Activated CD4-positive, alpha-beta T cell treated with anti-CD3 and anti-CD28 coated beads, Interleukin-2, amount 50 U/mL, for 24 hours (primary cell): Measurements from ENCODE around the gene GTPBP1.

Source experiments
- DNase-seq, 2 donors: peaks; one replicate each; pipeline ENCODE4 v3.0.0-alpha.2; 2020; ENCODE audit warnings: low read depth in 1 of 2, low spot score in 1 of 2

GTPBP1 gene

DNA sequence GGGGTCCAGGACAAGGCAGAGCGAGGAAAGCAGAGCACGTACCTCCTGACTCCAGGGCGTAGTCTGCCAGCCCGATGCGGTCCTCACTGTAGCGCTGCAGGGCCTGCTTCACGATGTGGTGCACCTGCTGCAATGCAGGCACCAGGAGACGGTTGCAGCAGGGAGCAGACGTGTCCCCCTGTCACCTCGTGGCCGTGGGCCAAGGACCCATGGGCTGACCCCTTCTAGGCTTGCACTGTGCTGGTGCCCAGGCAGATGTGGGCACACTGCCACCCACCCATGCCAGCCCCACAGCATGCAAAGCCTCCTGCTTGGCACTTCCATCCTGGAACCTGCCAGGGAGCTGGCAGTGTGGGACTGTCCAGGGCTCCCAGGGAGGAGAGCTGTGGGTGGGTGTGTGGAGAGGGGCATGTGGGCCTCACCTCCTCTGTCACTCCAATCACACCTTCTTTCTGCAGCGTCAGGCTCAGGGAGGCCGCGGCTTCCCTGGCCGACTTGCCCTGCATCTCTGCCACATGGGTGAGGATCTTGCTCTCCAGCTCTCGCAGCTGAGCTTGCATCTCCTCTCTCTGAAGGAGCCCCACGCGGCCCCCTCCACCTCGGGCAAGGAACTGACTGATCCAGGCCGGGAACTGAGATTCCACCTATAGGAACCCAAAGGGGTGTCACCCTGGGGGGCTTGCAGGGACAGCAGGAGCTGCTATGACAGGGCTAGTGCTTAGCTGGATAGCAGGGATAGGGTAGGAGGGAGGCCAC is 33.7 kb downstream of the GTPBP1 start:
- DNase-seq, result no peak

- no peak for DNase-seq
Measured at GRCh38 chr22:38740116-38740723, 34.5 kb downstream of the GTPBP1 start.

DNA sequence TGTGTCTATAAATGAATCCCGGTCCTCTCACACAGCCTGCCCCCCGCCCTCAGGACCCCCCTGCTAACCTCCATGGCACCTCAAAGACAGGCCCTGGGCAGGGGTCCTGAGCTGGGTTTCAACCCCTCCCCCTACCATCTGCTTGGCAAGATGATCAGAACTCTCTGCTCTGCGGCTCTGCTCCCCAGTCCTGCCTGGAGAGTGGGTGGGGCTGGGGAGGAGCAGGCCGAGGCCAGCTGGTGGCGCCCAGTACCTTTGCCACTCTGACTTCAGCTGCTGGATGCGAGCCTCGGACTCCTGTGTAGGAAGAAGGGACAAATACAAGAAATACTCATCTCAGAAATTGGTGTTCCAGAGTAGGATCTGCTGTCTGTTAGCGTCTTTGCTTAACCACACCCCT is 35.0 kb downstream of the GTPBP1 start:
- DNase-seq, result no peak

GRCh38 chr22:38741166-38741565 is 35.4 kb downstream of the GTPBP1 start:
- no peak for DNase-seq

- DNase-seq, result no peak
Measured at GRCh38 chr22:38741576-38741975, 35.8 kb downstream of the GTPBP1 start.

DNA sequence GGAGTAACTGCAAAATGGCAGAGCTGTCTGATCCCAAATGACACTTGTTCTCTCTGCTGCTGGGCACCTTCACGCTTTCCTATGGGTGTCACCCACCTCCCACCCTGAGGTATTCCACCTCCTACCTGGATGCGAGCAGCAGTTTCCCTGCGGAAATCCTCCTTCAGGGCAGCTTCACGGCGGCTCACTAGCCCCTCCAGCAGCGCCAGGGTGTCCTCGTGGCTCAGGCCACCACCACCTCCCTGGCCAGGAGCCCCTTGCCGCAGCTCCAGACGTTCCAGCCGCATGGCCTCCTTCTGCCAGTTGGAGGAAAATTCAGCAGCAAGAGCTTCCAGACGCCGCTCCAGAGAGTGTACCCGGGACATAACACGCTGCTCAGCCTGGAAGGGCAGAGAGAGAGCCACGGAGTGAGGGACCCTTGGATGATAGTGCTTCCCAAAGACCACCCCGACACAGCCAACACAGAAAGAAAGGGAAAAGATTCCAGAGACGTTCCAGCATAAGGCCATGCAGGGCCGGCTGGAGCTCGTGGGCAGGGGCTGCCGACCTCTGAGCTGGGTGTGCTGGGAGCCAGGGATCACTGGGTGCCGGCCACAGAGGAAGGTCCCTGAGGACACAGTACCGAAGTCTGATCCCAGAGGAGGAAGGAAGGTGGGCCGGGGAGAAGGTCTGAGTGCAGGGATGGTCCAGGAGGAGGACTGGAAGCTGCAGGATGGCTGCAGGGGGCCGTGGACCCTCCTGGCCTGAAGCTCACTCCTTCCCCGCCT is 36.6 kb downstream of the GTPBP1 start:
- DNase-seq, result no peak

GRCh38 chr22:38744981-38745380 is 39.2 kb downstream of the GTPBP1 start:
- DNase-seq, result no peak

GRCh38 chr22:38745676-38746460 is 40.1 kb downstream of the GTPBP1 start:
- DNase-seq, result no peak

DNA sequence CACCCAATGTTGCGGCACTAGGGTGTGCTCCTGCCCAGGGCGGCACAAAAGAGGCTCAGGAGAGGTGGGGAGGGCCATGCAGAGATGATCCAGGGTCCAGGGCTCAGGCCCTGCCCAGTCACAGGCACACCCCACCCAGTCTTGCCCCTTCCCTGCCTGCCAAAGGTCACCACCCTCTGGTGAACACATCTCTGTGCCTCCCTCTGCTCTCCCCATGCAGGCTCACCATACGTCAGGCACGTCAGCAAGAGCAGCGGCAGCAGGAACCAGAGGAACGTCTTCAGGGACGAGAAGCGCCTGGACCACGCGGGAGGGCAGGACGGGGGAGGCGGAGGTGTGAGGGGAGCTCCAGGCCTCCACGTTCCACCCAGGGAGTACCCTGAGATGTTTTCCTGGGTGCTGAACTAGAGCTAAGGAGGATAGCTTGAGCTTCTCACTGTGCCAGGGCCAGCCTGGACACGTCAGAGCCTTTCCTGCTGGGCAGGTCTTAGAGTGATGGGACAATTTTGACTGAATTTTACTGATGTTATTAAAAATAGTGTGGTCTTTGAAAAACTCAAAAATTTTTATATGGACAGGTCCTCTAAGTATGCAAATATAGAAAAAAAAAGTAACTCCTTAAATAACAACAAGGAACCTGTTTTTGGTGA is 42.9 kb downstream of the GTPBP1 start:
- DNase-seq, result no peak

DNA sequence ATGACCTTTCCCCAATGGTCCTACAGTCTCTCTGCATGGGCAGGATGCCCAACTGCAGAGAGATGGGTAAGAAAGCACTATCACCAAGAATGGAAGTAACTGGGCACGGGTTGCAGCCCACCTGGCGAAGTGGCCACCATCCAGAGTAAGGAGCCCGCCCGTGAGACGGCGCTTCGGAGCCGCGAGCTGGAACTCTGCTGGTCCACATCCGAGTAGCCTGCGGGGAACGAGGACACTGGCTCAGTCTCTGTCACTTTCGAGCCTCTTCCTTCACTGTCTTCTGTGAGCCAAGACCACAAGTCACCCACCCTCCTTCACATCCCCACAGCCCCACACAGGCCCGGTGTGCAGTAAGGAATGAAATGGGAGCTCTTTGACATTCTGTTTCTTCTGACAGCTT is 44.4 kb downstream of the GTPBP1 start:
- DNase-seq, result no peak

DNA sequence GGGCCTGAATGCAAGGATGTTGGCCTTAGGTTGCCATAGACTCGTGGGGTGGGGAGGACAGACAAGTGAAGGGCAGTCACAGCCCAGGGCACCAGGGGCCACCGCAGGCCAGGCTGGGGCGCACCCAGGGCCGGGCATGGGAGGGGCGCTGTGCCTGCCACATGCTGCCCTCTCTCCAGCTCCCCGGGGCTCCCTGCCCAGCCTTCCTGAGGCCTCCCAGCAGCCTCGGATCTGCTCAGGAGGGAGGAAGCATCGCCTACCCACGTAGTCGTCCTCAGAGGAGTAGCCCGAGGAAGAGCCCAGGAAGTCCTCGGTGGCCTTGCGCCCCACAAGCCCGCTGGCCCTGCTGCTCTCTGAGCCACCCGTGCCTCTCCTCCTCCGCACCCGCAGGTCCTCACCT is 44.9 kb downstream of the GTPBP1 start:
- no peak for DNase-seq

DNA sequence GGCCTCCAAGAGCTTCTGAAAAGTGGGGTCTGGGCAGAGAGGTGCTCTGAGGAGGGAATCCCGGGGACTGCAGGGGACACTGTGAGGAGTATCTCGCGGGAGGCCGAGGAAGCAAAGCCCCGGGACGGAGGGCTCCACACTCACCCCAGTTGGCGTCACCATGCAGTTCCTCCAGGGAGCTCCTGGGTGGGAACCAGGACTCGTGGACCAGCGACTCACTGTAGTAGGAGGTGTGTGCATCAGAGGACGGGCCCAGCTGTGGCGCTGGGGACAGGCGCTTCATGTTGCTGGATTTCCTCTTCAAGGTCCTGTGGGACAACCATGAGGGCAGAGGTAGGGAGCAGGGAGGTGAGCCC is 45.3 kb downstream of the GTPBP1 start:
- DNase-seq, result no peak

DNA sequence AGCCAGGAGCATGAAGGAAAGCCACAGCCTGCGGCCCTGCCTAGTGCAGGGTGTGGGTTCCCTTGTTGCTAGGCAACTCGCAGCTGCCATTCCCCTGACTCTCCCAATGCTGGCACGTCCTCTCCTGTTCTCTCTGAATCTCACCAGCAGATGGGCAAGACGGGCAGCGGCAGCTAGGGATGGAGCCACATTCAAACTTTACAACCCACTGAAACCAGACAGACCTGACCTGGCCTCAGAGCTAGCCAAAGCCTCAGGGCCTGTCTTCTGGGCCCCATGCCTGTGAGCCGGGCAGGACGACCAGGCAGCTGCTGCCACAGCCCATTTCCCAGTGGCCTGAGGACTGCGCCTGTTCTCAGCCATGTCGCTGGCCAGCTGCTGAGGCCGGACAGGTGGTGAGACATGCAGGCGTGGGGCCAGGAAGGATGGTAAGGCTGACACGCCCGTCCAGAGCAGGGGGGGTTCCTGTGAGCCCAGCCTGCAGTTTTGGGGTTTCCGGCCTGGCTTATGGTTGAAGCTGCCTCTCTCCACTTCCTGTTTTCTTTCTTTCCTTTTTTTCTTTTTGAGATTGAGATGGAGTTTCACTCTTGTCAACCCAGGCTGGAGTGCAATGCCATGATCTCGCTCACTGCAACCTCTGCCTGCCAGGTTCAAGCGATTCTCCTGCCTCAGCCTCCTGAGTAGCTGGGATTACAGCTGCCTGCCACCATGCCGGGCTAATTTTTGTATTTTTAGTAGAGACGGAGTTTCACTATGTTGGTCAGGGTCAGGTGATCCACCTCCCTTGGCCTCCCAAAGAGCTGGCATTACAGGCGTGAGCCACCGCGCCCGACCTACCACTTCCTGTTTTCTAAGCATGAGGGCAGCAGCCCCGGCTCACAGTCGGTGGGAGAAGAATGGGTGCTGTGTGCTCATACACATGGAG is 45.9 kb downstream of the GTPBP1 start:
- peak in 1 of 2 donors; percentile 39 for DNase-seq

DNA sequence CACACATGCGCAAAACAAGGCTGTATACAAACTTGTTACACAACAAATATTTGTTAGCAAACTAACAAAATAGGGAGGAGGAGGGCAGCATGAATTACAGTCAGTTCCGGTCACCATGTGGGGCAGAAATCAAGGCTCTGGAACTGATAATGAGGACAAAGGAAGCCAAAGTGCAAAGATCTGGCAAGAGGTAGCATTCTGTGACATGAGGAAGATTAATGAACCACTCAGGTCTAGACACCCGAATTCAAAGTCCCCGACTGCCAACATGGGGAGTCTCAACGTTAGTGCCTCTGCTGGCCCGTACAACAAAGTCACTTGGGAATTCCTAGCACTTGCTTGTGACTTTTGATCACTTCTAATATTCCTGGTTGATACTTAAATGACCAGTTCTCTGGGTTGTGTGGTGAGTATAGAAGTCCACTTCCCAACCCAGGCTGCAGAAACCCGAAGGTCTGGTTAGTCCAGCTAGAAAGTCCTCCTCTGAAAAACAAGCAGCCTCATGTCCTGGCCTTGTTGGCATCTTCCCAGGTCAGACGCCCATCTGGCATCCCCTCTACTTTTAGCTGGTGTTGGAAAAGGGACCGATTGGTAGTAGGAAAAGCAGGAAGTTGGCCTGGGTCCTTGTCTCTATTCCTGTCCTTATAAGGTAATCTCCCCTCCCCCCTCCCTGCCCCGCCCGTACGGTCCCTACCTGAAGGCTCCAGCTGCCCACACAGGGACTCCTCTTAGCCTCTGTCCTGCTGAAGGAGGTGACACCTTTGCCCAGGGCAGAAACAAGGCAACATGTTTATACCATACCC is 48.4 kb downstream of the GTPBP1 start:
- DNase-seq, result no peak

- peak in 1 of 2 donors; percentile 21 for DNase-seq
Measured at GRCh38 chr22:38754751-38755154, 49.0 kb downstream of the GTPBP1 start.

DNA sequence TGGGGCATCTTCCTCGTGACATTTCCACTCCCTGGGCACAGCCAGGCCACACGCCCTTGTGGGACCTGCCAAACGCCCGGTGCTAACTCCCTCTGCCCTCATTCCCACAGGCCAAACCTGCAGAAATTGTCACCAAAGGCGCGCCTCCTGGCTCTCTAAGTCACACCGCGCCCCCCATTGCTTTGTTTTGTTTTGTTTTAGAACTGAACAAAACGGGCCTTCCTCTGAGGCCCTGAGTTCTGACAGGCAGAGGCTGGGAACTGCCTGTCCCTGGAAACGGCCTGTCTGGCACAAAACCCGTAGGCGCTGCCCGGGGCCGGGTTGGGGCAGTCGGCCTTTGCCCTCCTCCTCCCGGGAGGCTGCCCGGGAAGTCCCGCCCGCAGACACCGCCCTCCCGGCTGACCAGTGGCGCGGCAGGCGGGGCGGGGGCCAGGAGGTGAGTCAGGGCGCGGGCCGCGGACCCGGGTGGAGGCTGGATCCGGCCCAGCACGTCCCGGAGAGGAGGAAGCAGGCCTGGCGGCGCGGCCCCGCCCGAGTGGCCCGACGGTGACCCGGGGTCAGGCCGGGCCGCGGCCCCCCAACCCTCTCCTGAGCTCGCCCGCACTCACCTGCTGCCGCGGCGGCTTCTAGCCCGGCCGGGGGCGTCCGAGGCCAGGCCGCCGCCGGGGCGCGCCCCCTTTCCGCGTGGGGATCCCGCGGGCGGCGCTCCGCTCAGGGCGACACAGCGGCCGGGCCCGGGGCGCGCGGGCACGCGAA is 49.6 kb downstream of the GTPBP1 start:
- DNase-seq, result peak; percentile 19 to 22

- DNase-seq, result peak; percentile 85 to 88
Measured at GRCh38 chr22:38755911-38756532, 50.3 kb downstream of the GTPBP1 start, which contains the start of gene SUN2. Gene SUN2, minus strand, starts transcription at chr22:38755998. Its CDS starts 3,370 bp downstream, at chr22:38752628.
